ENCODE measurements around the gene SYNE3. TPM values are rescaled to one million over a fixed set of nuclear protein-coding genes. Genes with fewer than 3 reads are reported as not detected.

Gene SYNE3, protein sequence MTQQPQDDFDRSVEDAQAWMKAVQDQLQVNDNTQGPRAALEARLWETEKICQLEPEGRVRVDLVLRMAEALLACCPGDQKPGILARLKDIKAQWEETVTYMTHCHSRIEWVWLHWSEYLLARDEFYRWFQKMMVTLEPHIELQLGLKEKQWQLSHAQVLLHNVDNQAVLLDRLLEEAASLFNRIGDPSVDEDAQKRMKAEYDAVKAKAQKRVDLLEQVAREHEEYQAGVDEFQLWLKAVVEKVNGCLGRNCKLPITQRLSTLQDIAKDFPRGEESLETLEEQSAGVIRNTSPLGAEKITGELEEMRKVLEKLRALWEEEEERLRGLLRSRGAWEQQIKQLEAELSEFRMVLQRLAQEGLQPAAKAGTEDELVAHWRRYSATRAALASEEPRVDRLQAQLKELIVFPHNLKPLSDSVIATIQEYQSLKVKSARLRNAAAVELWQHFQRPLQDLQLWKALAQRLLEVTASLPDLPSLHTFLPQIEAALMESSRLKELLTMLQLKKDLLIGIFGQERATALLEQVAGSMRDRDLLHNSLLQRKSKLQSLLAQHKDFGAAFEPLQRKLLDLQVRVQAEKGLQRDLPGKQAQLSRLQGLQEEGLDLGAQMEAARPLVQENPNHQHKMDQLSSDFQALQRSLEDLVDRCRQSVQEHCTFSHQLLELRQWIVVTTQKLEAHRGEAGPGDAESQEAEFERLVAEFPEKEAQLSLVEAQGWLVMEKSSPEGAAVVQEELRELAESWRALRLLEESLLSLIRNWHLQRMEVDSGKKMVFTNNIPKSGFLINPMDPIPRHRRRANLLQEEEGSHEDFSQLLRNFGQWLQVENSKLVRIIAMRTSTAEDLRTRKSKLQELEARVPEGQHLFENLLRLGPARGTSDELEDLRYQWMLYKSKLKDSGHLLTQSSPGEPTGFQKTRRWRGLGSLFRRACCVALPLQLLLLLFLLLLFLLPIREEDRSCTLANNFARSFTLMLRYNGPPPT
- 15.9 and 24.1 TPM in 2 replicates for total RNA-seq
- polyA plus RNA-seq = 4.9 and 8.7 TPM in 2 replicates
- polyA plus RNA-seq (2012) = 5.8 and 7.4 TPM in 2 replicates
- 15.2 and 31.5 TPM in 2 replicates for polyA minus RNA-seq (ENCODE audit: low replicate concordance)

DNA sequence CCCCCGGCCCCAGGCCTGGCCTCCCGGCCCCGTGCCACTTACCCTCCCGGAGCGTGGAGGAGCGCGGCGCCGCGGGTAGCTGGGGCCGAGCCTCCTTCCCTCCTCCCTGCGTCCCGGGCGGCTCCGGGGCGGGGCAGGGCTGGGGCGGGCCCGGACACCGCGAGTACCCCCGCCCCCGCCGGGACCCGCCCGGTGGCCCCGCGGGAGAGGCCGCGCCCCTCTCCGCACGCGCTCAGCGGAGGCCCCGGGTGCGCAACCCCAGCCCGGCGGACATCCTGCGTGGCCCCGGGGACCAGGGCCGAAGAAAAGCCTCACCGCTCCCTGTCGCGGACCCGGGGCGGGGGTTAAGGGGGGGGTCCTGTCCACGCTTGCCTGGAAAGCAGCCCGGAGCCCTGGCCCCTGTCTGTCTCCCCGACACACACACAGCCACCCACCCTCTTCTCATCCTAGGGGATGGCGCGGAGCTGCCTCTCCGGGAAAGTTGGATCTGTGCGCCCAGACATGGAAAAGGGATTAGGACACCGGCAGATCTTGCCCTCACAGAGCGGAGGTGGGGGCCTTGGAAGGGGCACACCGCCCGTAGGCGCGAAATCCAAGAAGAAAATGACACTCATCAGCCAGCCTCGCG lies at the start of gene SYNE3:
SYNE3 (minus strand) TSS at position 97 of the 628 bp plus-strand sequence. CDS start 40,829 bp downstream, outside the sequence.
- Histone ChIP-seq H3K27ac (ENCODE audit: insufficient read depth, low read length) (peak within 1 kb of the TSS; percentile 5), H3K4me1 (ENCODE audit: control insufficient read depth, extremely low read depth, insufficient read depth, low read length) (peaks cover 21% of the 10 kb centered on the region), H3K27me3 (ENCODE audit: control insufficient read depth, insufficient read depth, low read length) (no peaks in the 10 kb centered on the region), H3K4me2 (ENCODE audit: extremely low read depth, insufficient read depth, low read length) (peak within 1 kb of the TSS; percentile 79), H2AFZ (ENCODE audit: low read length) (peak within 1 kb of the TSS; percentile 1), H3K9ac (ENCODE audit: insufficient read depth, low read length) (peak within 1 kb of the TSS; percentile 62), H3K79me2 (ENCODE audit: control insufficient read depth, insufficient read depth, low read length) (peaks cover 11% of the 10 kb centered on the region), H3K4me3 (replicated peaks in 1 of 4; ENCODE audit: control extremely low read depth in 1 of 4, insufficient read depth in 1 of 4, low read depth in 3 of 4, low read length in 4 of 4) (peak within 1 kb of the TSS; percentile 47 to 73 (median 64)), H3K36me3 (ENCODE audit: control insufficient read depth, insufficient read depth, low read length) (no peaks in the 10 kb centered on the region), H3K9me3 (ENCODE audit: control insufficient read depth, insufficient read depth, low read depth, low read length) (no peaks in the 10 kb centered on the region), H4K20me1 (ENCODE audit: control insufficient read depth, extremely low read depth, insufficient read depth, low read length) (no peaks in the 10 kb centered on the region)
- no peak for DNase-seq (ENCODE audit: low read depth in 2 of 2)
- TF ChIP-seq, protein P1, sequence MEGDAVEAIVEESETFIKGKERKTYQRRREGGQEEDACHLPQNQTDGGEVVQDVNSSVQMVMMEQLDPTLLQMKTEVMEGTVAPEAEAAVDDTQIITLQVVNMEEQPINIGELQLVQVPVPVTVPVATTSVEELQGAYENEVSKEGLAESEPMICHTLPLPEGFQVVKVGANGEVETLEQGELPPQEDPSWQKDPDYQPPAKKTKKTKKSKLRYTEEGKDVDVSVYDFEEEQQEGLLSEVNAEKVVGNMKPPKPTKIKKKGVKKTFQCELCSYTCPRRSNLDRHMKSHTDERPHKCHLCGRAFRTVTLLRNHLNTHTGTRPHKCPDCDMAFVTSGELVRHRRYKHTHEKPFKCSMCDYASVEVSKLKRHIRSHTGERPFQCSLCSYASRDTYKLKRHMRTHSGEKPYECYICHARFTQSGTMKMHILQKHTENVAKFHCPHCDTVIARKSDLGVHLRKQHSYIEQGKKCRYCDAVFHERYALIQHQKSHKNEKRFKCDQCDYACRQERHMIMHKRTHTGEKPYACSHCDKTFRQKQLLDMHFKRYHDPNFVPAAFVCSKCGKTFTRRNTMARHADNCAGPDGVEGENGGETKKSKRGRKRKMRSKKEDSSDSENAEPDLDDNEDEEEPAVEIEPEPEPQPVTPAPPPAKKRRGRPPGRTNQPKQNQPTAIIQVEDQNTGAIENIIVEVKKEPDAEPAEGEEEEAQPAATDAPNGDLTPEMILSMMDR (conservative IDR thresholded peaks at IDR 0.05 in 1 of 2, IDR thresholded peaks at IDR 0.05 in 1 of 2; ENCODE audit: low read depth in 1 of 2, low read length in 2 of 2) = no peak
- TF ChIP-seq EZH2 (IDR thresholded peaks at IDR 0.05; ENCODE audit: low read length, missing control alignments) = no peak

DNA sequence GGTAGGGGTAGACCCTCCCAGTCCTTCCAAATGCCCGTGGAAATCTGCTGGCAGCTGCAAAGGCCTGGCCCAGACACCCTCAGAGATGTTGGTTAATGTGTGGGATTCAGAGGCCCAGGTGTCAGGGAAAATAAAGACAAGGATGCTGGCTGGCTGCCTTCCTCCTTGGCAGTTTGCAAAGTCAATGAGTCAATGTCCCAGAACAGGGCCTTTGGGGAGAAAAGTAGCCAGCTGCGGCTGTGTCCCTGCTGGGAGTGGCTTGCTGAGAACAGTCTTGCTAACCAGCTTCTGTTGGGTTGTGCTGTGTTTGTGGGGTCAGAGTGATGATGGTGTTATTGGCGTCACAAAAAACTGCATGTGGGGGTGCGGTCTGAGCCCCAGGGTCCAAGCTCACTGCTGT lies 47.6 kb upstream of the SYNE3 start:
- Histone ChIP-seq H3K79me2 (ENCODE audit: control insufficient read depth, insufficient read depth, low read length) (no peaks in the 10 kb centered on the region), H3K4me2 (ENCODE audit: extremely low read depth, insufficient read depth, low read length) (no peak overlapping the region), H3K4me3 (replicated peaks in 1 of 4; ENCODE audit: control extremely low read depth in 1 of 4, insufficient read depth in 1 of 4, low read depth in 3 of 4, low read length in 4 of 4) (no peak overlapping the region), H3K9ac (ENCODE audit: insufficient read depth, low read length) (no peak overlapping the region), H3K27me3 (ENCODE audit: control insufficient read depth, insufficient read depth, low read length) (no peaks in the 10 kb centered on the region), H2AFZ (ENCODE audit: low read length) (no peak overlapping the region), H3K4me1 (ENCODE audit: control insufficient read depth, extremely low read depth, insufficient read depth, low read length) (no peaks in the 10 kb centered on the region), H3K27ac (ENCODE audit: insufficient read depth, low read length) (no peak overlapping the region), H4K20me1 (ENCODE audit: control insufficient read depth, extremely low read depth, insufficient read depth, low read length) (no peaks in the 10 kb centered on the region), H3K9me3 (ENCODE audit: control insufficient read depth, insufficient read depth, low read depth, low read length) (no peaks in the 10 kb centered on the region), H3K36me3 (ENCODE audit: control insufficient read depth, insufficient read depth, low read length) (no peaks in the 10 kb centered on the region)
- DNase-seq (ENCODE audit: low read depth in 2 of 2) = peak; percentile 50 to 59
- TF ChIP-seq EZH2 (IDR thresholded peaks at IDR 0.05; ENCODE audit: low read length, missing control alignments) = no peak
- TF ChIP-seq, protein P1 (conservative IDR thresholded peaks at IDR 0.05 in 1 of 2, IDR thresholded peaks at IDR 0.05 in 1 of 2; ENCODE audit: low read depth in 1 of 2, low read length in 2 of 2) = no peak
